ENCODE measurements around the gene TCEA2. TPM values are rescaled to one million over a fixed set of nuclear protein-coding genes. Genes with fewer than 3 reads are reported as not detected.

The TCEA2 gene
- total RNA-seq, 1 donor from 2014 or later = 123 TPM

DNA sequence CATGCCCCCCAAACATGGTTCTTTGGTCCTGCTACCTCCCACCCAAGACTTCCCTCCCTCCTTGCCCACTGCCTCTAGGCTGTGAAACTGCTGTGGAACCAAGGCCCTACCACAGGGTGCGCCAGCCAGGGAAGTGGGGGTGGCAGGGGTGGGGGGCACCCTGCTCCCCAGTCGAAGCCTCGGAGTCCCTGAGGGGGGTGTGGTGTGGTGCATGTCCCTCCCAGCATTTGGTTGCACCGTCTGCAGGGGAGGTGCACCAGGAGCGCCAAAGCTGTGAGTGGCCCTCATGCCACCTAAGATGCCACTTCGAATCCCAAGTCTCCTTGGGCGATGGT is 14.5 kb downstream of the TCEA2 start:
- Mint-ChIP-seq H3K36me3 (ENCODE audit: low read depth, unreplicated experiment) (no peaks in the 10 kb centered on the region), H3K27me3 (ENCODE audit: unreplicated experiment) (peaks cover 14% of the 10 kb centered on the region), H3K4me1 (ENCODE audit: unreplicated experiment) (peaks cover 17% of the 10 kb centered on the region), H3K9me3 (ENCODE audit: unreplicated experiment) (no peaks in the 10 kb centered on the region), H3K27ac (ENCODE audit: unreplicated experiment) (no peak overlapping the region), H3K4me3 (ENCODE audit: unreplicated experiment) (no peak overlapping the region)
- TF ChIP-seq, protein P1, sequence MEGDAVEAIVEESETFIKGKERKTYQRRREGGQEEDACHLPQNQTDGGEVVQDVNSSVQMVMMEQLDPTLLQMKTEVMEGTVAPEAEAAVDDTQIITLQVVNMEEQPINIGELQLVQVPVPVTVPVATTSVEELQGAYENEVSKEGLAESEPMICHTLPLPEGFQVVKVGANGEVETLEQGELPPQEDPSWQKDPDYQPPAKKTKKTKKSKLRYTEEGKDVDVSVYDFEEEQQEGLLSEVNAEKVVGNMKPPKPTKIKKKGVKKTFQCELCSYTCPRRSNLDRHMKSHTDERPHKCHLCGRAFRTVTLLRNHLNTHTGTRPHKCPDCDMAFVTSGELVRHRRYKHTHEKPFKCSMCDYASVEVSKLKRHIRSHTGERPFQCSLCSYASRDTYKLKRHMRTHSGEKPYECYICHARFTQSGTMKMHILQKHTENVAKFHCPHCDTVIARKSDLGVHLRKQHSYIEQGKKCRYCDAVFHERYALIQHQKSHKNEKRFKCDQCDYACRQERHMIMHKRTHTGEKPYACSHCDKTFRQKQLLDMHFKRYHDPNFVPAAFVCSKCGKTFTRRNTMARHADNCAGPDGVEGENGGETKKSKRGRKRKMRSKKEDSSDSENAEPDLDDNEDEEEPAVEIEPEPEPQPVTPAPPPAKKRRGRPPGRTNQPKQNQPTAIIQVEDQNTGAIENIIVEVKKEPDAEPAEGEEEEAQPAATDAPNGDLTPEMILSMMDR (IDR thresholded peaks at IDR 0.05; ENCODE audit: unreplicated experiment) = no peak
- no peak for DNase-seq (ENCODE audit: low spot score)

GRCh38 chr20:64077876-64078551 is 15.0 kb downstream of the TCEA2 start:
- H3K27me3 Mint-ChIP-seq (ENCODE audit: unreplicated experiment) = peaks cover 14% of the 10 kb centered on the region
- no peak overlapping the region for H3K27ac Mint-ChIP-seq (ENCODE audit: unreplicated experiment)
- DNase-seq (ENCODE audit: low spot score) = no peak
- peaks cover 19% of the 10 kb centered on the region for H3K4me1 Mint-ChIP-seq (ENCODE audit: unreplicated experiment)
- no peaks in the 10 kb centered on the region for H3K36me3 Mint-ChIP-seq (ENCODE audit: low read depth, unreplicated experiment)
- TF ChIP-seq, protein P1 (IDR thresholded peaks at IDR 0.05; ENCODE audit: unreplicated experiment) = no peak
- H3K4me3 Mint-ChIP-seq (ENCODE audit: unreplicated experiment) = no peak overlapping the region
- H3K9me3 Mint-ChIP-seq (ENCODE audit: unreplicated experiment) = no peaks in the 10 kb centered on the region

DNA sequence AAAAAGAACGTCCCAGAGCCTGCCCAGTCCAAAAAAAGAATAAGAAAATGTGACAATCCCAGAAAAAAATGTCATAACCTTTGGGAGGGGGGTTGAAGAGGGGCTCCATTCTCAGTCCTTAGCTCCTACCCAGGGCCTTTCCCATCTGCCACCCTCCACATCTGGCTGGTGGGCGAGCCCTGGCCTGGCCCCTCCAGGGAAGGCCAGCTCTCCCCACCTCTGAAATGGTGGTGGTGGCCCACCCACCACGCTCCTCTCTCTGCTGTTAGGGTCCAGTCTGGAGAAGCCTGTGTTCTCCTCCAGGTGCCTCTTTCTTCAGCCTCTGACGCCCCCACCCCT is 15.9 kb downstream of the TCEA2 start:
- H3K27ac Mint-ChIP-seq (ENCODE audit: unreplicated experiment) = no peak overlapping the region
- H3K36me3 Mint-ChIP-seq (ENCODE audit: low read depth, unreplicated experiment) = no peaks in the 10 kb centered on the region
- H3K9me3 Mint-ChIP-seq (ENCODE audit: unreplicated experiment) = no peaks in the 10 kb centered on the region
- peak overlapping the region; percentile 85 for H3K4me3 Mint-ChIP-seq (ENCODE audit: unreplicated experiment)
- DNase-seq (ENCODE audit: low spot score) = no peak
- TF ChIP-seq, protein P1 (IDR thresholded peaks at IDR 0.05; ENCODE audit: unreplicated experiment) = no peak
- H3K4me1 Mint-ChIP-seq (ENCODE audit: unreplicated experiment) = peaks cover 21% of the 10 kb centered on the region
- H3K27me3 Mint-ChIP-seq (ENCODE audit: unreplicated experiment) = peaks cover 12% of the 10 kb centered on the region

GRCh38 chr20:64079273-64080012 is 16.4 kb downstream of the TCEA2 start, which contains the start of gene RGS19:
RGS19 (minus strand) TSS chr20:64079518; CDS start chr20:64076886, 2,632 bp downstream.
- peak within 1 kb of the TSS; percentile 94 for H3K4me3 Mint-ChIP-seq (ENCODE audit: unreplicated experiment)
- H3K27ac Mint-ChIP-seq (ENCODE audit: unreplicated experiment) = no peak within 1 kb of the TSS
- H3K36me3 Mint-ChIP-seq (ENCODE audit: low read depth, unreplicated experiment) = no peaks in the 10 kb centered on the region
- TF ChIP-seq, protein P1 (IDR thresholded peaks at IDR 0.05; ENCODE audit: unreplicated experiment) = no peak
- H3K4me1 Mint-ChIP-seq (ENCODE audit: unreplicated experiment) = peaks cover 24% of the 10 kb centered on the region
- DNase-seq (ENCODE audit: low spot score) = peak; percentile 76
- H3K27me3 Mint-ChIP-seq (ENCODE audit: unreplicated experiment) = peaks cover 12% of the 10 kb centered on the region
- H3K9me3 Mint-ChIP-seq (ENCODE audit: unreplicated experiment) = no peaks in the 10 kb centered on the region
